OCI-LY3 (cell line): Measurements from ENCODE around the gene DUSP19.

ENCODE experiments used
- EZH2phosphoT487 ChIP-seq: fragments of 200-600 bp; shearing (Covaris generic); IDR thresholded peaks from 2 replicates; pipeline ENCODE4 v1.6.1; 2018; ENCODE audit warnings: antibody characterized with exemption, mixed run types, low read depth
- TF ChIP-seq, protein P1 (sequence below): fragments of 200-600, 300-600 bp; sonication (generic); IDR thresholded peaks from 2 replicates; pipeline ENCODE4 v1.5.1; 2014; ENCODE audit warnings: antibody characterized with exemption, low read length, low read depth

DNA sequence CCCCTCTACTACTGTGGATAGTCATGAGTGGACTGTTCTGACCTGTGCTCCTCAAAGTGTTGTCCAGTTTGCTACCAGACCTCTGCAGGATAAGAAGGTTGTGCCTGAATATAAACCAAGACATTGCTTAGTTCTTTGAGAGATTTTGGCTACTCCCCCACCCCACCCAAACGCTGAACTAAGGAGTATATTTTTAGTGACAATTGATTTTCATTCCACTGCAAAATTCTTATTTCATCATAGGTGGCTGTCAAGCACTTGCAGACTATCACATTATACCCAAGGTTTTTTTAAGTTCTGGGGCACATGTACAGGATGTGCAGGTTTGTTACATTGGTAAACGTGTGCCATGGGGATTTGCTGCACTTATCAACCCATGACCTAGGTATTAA lies 13.4 kb downstream of the DUSP19 start:
- no peak for TF ChIP-seq EZH2phosphoT487
- TF ChIP-seq, protein P1, sequence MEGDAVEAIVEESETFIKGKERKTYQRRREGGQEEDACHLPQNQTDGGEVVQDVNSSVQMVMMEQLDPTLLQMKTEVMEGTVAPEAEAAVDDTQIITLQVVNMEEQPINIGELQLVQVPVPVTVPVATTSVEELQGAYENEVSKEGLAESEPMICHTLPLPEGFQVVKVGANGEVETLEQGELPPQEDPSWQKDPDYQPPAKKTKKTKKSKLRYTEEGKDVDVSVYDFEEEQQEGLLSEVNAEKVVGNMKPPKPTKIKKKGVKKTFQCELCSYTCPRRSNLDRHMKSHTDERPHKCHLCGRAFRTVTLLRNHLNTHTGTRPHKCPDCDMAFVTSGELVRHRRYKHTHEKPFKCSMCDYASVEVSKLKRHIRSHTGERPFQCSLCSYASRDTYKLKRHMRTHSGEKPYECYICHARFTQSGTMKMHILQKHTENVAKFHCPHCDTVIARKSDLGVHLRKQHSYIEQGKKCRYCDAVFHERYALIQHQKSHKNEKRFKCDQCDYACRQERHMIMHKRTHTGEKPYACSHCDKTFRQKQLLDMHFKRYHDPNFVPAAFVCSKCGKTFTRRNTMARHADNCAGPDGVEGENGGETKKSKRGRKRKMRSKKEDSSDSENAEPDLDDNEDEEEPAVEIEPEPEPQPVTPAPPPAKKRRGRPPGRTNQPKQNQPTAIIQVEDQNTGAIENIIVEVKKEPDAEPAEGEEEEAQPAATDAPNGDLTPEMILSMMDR, result no peak
